GM18511 (cell line): ENCODE results near the gene TGFBRAP1.
"Not testable (repeated sequence)": the region's sequence is repeated elsewhere in the genome, so short reads cannot be mapped to it uniquely, and the experiment has no call there.

ENCODE experiments used
- ATAC-seq: cut with Tn5 transposase; IDR thresholded peaks from one replicate; pipeline ENCODE4 v1.9.1; 2021; ENCODE audit warnings: mild to moderate bottlenecking, moderate library complexity; ENCODE audit not compliant: unreplicated experiment

TGFBRAP1 gene

DNA sequence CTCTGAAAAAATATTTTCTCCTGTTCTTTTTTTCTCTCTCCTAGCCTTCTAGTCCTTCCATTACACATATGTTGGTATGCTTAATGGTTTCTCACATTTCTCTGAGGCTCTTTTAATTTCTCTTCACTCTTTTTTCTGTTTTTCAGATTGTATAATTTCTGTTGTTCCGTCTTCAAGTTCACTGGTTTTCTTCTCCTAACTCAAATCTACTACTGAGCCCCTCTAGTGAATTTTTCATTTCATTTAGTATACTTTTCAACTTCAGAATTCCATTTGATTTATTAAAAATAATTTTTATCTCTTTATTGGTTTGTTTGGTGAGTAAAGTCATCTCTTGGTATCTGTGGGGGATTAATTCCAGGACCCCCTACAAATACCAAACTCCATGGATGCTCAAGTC, 27.6 kb upstream of the TGFBRAP1 start:
- no peak for ATAC-seq

DNA sequence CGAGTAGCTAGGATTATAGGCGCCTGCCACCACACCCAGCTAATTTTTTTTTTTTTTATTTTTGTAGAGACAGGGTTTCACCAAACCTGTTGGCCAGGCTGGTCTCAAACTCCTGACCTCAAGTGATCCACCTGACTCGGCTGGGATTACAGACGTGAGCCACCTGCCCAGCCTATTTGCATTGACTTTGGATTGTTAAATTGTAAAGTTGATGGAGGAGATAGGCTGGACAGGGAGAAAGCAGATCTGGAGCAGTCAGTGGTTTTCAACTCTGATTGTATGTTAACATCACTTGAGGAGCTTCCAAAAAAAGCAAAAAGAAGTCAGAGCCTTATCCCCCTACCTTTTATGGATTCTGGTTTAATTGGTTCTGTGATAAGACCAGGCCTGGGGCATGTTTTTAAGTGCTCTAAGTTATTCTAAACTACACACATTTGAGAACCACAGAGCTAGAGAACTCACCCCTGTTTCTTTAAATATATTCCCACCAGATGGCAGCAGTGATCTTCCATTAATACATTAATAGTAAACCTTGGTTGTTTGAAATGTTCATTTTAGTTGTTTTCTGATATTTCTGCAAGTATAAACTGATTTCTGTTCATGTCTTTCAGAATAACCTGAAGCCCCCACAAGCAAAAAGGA, 15.3 kb upstream of the TGFBRAP1 start:
- ATAC-seq: no peak

GRCh38 chr2:105339414-105339813, 9.9 kb upstream of the TGFBRAP1 start:
- ATAC-seq: no peak

DNA sequence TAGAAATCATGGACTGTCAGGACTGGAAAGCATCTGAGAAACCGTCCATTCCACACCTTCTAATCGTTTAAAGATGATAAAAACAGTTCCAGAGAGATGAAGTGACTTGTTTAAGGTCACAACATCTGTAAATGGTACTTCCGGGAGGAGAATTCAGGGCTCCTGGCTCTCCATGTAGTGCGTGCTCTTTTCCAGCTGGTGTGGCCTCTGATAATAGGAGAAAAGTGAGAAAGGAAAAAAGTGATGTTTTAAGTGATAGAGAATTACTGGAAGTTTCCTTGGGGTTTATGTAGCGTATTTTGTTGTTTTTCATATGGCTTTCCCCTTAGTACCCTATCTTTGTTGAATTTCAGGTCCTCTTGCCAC, 8.5 kb upstream of the TGFBRAP1 start:
- ATAC-seq: peak; percentile 37

GRCh38 chr2:105337122-105338019, 7.8 kb upstream of the TGFBRAP1 start, which contains the start of gene C2orf49:
C2orf49 (plus strand) TSS chr2:105337540; CDS start chr2:105337588, 48 bp downstream.
- ATAC-seq: peak; percentile 94

DNA sequence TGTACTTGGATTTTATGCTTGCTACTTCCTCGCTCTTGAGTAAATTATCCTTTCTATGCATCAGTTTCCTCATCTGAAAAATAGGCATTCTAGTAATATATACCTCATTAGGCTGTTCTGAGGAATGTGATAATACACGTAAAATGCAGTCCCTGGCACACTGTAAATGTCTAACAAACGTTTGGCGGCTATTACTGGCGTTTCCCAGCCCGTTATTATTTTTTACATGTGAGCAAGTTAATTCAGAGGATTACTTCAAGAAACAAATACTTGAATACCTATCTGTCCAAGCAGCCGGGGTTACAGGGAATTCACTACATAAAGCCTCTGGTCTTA, 7.2 kb upstream of the TGFBRAP1 start:
- ATAC-seq: no peak

- no peak for ATAC-seq
These were observed 5.9 kb upstream of the TGFBRAP1 start for GRCh38 chr2:105335469-105335868.

DNA sequence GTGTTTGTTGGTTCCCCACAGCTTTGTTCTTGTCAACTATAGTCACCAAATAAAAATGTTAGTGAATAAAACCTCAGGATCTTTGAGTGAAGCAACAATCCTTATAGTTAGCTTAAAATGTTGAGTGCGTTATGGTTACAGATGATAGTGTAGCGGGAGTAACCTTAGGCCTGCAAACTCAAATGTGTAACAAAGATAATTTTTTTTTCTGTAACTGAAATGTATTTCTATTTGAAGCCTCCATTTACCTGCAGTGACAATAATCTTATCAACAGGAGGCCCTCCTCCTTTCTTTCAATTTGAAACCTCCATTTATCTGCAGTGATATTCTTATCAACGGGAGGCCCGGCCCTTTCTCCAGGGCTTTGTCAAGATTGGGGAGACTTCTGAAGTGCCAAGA, 4.7 kb upstream of the TGFBRAP1 start:
- ATAC-seq: no peak

- no peak for ATAC-seq
These were observed 1.3 kb upstream of the TGFBRAP1 start for GRCh38 chr2:105330681-105331375.

GRCh38 chr2:105329197-105329554, 359 bp downstream of the TGFBRAP1 start:
- ATAC-seq: peak; percentile 23

DNA sequence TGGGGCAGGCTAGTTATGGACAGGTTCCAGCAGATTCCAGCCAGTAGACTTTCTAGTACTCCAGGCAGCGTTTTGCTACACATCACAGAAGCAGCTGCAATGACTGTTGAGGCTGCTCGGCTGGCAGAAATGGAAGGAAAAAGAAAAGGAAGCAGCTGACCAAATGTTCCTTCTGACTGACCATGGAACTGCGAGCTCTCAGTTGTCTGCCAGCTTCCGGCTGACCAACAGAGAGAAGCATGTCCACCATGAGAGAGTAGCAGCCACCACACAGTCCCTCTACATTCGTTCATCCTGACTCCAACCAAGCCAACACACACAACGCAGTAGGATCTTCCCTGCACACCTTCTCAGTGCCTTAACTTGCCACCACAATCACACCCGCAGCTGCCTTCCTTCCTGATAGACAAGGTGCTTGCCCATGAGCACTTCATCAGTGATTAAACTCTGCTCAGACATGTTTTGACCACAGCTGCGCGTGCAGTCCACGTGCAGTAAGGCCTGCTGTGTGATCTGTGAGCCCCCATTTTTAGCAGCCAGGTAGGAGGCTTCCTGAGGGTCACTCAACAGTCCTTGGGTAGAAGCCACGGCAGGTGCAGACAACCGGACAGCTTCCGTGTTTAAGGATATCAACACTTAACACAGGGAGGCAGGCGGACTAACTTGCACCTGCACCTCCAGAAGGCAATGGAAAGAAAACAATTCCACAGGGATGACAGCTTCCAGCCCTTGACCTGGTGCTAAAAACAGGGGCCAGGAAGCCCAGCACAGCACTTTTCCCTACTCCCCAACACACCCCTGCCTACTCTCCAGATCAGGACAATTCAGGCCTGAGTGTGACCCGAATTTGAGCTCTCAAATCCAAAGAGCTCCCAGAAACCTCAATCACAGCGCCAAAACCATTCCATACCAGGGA, 996 bp downstream of the TGFBRAP1 start:
- ATAC-seq: peak; percentile 30

DNA sequence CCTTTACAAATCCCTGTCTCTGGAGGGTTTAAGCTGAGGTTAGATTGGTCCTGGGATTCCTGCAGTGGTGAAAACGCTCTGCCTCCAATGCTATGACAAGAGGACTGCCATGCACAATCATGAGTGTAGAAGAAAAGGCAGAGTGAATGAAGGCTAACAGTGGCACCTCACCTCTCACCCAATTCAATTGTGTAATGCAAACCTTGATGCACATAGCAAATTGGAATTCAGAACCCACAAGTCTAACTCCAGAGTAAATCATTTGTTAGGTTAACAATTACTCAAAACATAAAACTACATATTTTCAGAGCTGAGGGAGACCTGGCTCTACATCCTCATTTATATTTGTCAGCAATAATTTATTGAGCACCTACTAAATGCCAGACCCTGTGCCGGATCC, 1.8 kb downstream of the TGFBRAP1 start:
- ATAC-seq: no peak

DNA sequence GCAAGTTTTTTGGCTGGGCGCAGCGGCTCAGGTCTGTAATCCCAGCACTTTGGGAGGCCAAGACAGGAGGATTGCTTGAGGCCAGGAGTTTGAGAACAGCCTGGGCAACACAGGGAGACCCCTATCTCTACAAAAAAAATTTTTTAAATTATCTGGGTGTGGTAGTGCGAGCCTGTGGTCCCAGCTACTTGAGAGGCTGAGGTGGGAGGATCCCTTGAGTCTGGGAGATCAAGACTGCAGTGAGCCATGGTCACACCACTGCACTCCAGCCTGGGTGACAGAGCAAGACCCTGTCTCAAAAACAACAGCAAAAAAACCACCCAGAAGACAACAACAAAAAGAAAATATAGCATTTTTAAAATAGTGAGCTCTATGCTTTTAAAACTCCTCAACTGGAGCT, 2.3 kb downstream of the TGFBRAP1 start:
- ATAC-seq: not testable (repeated sequence)

DNA sequence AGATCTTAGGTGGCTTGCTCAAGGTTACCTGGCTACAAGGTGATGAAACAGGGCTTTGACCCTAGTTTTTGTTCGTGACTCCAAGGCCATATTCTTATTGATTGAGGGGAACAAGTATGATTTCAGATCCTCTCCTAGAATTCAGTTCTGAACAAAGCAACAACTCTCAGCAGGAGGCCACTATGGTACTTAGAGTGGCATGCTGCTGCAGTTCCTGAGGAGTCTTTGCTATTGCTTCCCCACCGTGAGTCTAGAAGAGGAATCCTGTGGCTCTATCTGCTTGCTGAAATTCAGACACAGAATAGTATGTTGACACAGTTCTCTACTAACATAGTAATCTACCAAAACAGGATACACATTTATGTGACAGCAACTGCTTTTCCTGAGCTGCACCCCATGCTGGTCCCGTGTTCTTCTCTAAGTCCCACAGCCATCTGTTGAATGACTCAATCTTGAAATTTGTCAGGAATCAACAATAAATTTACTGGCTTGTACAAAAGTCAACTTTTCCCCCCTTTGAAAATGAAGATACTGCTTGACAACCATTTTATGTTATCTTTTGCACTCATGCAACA, 4.1 kb downstream of the TGFBRAP1 start:
- ATAC-seq: no peak

- no peak for ATAC-seq
These were observed 4.8 kb downstream of the TGFBRAP1 start for GRCh38 chr2:105324732-105325131.

- no peak for ATAC-seq
These were observed 5.4 kb downstream of the TGFBRAP1 start for GRCh38 chr2:105324101-105324500.

GRCh38 chr2:105323111-105323510, 6.4 kb downstream of the TGFBRAP1 start:
- peak; percentile 41 for ATAC-seq

DNA sequence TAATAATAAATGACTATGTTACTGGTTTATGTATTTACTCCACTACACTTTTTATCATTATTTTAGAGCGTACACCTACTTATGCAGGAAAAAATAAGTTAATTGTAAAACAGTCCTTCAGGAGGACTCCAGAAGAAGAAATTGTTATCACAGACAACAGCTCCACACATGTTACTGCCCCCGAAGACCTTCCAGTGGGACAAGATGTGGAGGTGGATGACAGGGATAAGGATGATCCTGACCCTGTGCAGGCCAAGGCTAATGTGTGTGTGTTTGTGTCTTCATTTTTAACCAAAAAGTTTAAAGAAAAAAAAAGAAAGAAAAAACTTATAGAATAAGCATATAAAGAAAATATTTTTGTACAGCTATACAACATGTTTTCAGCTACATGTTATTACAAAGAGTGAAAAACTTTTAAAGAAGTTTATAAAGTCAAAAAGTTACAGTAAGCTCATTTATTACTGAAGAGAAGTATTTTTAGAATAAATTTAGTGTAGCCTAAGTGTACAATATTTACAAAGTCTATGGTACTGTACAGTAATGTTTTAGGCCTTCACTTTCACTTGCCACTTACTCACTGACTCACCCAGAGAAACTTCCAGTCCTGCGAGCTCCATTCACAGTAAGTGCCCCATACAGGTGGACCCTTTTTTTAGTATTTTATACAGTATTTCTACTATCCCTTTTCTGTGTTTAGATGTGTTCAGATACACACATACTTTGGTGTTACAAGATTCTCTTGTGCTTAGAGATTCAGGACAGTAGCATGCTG, 7.5 kb downstream of the TGFBRAP1 start:
- ATAC-seq: no peak

DNA sequence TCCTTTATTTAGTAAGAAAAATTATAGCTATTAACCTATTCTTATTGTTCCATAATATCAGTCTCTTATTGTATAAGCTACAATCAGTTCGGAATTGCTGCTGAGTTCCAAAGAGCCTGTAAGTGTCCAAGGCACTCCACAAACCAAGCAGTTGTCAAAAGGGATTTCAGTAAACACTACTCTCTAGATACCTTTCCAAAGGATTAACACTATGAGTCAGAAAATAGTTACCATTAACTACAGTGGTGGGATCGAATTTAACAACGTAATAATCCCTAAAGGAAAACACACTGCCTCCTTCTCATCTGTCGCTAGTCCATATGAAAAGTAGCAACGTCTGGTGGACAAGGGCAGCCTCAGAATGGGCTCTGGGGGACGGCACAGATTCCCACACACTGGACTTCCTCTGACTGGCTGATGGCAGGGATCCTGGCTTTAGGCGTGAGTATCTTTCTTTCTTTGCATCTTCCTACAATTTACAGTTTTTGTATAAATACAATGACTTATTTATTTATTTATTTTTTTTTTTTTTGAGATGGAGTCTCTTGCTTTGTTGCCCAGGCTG, 8.8 kb downstream of the TGFBRAP1 start:
- ATAC-seq: no peak
